Measurements from ENCODE around the gene TMEM242.
A peak's percentile ranks its signal among the peaks of the same experiment; 100 is the strongest.
"Not testable (repeated sequence)": the region's sequence is repeated elsewhere in the genome, so short reads cannot be mapped to it uniquely, and the experiment has no call there.

TMEM242 gene

GRCh38 chr6:157323255-157323965 is at the start of gene TMEM242:
TSS of gene TMEM242 (minus strand) at chr6:157323519. CDS start at chr6:157323499, 20 bp downstream.
- peak; percentile 92 for DNase-seq (ENCODE audit: low read depth)

DNA sequence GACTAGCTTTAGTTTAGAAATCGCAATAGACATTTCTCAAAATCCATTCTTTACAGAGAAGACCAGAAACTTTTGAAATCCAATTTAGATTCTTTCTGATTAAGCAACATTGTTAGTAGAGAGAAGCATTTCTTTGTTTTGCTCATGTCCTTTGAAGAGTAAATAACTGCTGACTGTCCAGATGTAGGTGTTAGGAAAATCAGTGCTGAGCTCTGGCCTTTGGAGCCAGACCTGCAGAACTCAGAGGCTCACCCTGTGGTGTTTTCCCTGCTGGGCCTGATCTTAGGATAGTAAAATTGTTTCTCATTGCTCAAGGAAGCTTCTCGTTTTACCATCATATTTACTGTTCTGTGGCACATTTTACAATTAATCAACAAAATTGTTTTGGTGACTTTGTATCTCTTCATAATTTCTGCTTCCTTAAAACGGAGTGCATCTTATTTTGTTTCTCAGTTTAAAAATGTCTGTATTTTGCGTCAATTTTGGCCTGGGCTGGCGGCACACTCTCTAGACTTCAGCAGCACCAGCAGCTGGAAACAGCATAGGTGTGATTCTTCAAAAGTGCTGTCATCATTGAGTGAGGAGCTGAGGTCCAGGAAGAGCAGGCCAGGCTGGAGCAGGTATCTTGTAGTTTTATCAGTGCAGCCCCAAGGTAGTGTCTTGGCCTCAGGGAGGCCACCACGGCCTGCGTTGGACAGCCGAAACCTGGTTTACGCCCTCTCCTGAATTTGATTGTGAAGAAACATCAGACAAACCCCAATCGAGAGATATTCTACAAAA is 49.4 kb upstream of the TMEM242 start:
- no peak for DNase-seq (ENCODE audit: low read depth)

- DNase-seq (ENCODE audit: low read depth), result no peak
These were observed 47.4 kb upstream of the TMEM242 start for GRCh38 chr6:157370755-157371154.

DNA sequence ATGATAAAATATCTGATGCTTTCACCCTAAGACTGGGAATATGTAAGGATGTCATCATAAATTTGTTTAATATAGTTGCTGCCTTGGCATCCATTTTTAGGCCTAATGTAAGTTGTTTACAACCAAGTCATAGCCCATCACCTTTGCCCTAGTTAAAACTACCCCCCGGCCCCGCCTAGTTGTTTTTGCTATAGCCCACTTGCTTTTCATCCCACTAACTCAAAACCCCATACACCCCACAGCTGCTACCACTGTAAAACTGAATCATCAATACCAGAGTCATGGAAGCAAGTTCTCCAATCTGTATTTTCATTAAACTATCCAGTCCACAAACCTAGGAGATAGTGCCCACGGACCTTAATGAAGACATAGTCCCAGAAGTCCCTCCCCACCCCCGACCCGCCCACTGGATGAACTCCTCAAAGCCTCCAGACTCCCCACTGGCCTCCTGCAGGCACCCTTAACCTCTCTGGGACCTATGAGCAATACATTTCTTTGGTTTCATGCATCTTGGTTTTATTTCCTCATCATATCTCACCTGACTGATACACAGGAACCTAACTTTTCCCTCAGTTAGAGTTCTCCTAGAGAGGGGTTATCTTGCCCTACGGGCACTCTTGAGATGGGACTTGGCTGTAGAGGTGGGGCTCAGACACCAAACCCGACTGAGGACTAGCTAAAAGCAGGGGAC is 45.2 kb upstream of the TMEM242 start:
- no peak for DNase-seq (ENCODE audit: low read depth)

GRCh38 chr6:157366648-157367047 is 43.3 kb upstream of the TMEM242 start:
- DNase-seq (ENCODE audit: low read depth), result no peak

GRCh38 chr6:157364705-157365104 is 41.4 kb upstream of the TMEM242 start:
- peak; percentile 19 for DNase-seq (ENCODE audit: low read depth)

DNA sequence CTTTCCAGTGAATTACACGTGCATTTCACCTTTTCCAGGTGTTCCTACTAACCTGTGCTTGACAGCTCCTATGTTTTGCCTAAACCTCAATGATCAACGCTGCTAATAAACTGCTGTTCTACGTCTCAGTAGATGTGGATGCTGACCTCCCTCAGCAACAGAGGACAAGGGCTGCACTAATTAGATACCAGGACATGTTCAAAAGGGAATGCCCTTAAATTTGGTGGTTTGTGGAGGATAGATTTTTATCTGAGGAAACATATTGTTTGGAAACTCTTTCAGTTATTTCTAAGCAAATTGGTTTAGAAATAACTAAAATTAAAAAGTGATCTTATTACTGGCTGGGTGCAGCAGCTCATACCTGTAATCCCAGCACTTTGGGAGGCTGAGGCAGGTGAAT is 38.6 kb upstream of the TMEM242 start:
- no peak for DNase-seq (ENCODE audit: low read depth)

- DNase-seq (ENCODE audit: low read depth), result no peak
These were observed 35.0 kb upstream of the TMEM242 start for GRCh38 chr6:157358287-157358686.

GRCh38 chr6:157346373-157346772 is 23.1 kb upstream of the TMEM242 start:
- no peak for DNase-seq (ENCODE audit: low read depth)

DNA sequence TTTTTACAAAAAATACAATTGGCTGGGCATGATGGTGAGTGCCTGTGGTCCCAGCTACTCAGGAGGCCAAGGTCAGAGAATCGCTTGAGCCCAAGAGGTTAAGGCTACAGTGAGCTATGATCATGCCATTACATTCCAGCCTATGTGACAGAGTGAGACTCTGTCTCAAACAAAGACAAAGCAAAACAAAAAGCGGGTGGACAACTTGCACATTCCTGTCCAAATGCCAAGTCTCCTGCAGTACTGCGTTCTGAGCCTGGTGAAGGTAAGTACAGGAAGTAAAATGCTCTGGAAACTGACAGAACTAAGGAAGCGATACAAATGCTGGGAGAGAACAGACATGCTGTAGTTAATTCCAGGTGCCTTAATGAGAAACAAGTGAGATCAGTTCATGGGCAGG is 20.4 kb upstream of the TMEM242 start:
- DNase-seq (ENCODE audit: low read depth), result no peak

DNA sequence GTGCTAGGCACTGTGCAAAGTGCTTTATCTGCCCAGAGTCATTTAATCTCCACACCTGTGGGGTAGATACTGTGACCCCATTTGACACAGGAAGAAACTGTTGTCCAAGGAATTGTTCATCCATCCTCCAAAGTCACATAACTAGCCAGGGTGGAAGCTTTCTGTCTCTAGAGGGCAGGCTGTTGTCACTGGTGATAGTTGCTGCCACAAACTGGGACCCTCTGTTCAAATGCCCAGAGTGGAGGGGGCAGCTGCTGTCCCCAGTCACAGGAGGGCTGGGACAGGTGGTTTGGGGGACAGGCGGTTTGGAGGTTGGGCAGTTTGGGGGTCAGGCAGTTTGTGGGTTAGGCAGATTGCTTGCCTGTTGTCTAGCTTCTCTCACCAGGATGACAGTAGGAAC is 16.1 kb upstream of the TMEM242 start:
- no peak for DNase-seq (ENCODE audit: low read depth)

DNA sequence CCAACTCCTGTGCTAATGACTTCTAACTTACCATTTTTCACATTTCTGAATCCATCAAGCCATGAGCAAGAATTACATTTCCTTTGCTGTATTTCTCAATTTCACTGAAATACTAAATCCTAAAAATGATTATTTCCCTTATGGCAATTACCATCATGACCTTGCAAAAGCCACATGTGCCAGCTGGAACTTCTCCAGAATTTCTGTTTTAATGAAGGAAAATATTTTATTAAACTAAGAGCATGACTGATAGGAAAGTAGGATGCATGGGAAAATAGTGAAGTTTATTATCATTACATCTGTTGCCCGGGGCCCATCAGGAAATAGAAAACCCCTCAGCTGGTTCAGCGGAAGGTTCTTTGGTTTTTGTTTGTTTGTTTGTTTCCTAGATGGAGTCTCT is 14.4 kb upstream of the TMEM242 start:
- DNase-seq (ENCODE audit: low read depth), result no peak

DNA sequence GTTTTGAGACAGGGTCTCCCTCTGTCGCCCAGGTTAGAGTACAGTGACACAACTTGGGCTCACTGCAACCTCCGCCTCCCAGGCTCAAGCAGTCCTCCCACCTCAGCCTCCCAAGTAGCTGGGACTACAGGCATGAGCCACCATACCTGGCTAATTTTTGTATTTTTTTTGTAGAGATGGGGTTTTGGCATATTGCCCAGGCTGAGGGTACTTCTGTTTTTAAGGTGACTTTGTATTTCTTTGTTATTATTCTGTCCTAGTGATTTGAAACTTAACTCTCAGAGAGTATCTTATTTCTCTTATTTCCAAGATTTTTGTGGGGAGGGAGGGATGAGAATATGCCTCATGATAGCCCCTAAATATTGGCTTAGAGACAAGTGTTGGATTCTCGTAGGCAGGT is 14.0 kb upstream of the TMEM242 start:
- not testable (repeated sequence) for DNase-seq (ENCODE audit: low read depth)

DNA sequence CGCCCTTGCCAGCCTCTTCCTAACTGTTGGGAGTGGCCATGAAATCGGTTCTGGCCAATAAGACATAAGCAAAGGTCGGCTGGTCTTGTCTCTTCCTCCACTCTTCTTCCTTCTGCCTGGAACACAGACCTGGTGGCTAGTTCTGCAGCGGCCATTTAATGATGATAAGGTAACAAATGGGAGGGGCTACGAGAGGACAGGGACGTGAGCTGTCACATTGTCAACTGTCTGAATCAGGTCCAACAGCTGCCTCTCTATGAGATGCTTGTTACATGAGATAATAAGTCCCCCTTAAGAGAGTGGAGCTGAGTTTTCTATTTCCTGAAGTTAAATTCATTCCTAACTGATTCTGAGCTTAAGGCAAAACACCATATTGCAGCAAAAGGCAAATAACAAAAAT is 12.5 kb upstream of the TMEM242 start:
- no peak for DNase-seq (ENCODE audit: low read depth)

DNA sequence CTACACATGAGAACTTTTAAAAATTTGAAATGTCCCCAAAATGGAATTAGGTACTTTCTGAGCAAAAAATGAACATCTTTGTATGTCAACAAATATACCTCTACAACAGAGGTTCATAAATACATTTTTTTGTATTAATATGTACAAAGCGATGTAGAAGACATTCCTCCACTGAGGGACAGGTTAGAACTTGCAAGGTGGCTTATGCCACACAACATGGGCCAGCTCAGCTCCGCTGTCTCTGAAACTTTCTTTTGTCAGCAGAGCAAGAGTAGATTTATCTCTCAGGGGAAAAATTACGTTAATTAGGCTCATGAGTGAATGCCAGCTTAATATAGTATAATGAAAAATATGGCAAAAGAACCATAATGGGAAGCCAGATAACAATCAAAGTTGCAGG is 10.6 kb upstream of the TMEM242 start:
- no peak for DNase-seq (ENCODE audit: low read depth)

GRCh38 chr6:157333537-157333936 is 10.2 kb upstream of the TMEM242 start:
- DNase-seq (ENCODE audit: low read depth), result no peak

DNA sequence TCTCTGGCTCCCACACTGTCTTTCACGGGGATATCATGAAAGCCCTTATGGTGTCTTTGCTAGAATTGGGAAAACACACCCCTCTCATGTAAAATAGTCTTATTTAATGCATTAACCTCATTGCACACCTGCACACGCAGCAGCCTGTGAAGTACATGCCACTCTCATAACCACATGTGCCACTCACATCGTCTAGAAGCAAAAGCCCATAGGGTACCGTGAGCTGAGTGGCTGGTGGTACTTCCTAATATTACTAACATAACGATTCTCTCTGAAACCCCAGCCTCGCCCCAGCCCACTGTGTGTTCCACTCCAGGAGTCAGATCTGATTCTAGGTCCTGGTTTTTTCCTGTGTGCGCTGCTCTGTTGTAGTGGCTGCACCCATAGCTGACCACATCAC is 9.5 kb upstream of the TMEM242 start:
- DNase-seq (ENCODE audit: low read depth), result no peak

GRCh38 chr6:157330831-157331230 is 7.5 kb upstream of the TMEM242 start:
- no peak for DNase-seq (ENCODE audit: low read depth)

GRCh38 chr6:157329829-157330228 is 6.5 kb upstream of the TMEM242 start:
- DNase-seq (ENCODE audit: low read depth), result peak; percentile 27

DNA sequence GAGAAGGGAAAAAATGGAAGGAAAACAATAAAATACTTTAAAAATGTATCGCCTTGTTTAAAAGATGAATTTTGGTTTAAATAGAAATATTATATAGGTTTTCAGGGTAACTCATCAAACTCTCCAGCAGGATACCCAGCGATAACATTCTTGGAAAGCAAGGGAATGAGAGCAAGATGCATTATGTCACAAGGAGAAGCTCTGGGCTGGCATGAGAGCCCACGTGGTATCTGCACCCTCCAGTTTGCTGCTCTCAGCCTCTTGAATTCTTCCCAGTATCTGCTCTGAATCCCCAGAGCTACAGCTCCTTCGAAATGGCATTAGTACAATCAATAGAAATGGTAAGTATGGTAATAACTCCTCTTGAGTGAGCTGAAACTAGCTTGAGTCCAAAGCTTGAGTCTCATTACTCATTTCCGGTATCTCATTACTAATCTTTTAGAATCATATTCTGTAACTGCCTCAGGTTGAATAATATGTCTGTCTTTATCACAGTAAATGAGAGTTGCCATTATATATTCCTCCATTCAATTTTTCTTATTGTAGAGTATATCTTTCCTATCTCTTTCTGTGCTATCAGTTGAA is 4.9 kb upstream of the TMEM242 start:
- no peak for DNase-seq (ENCODE audit: low read depth)

GRCh38 chr6:157326979-157327378 is 3.7 kb upstream of the TMEM242 start:
- peak; percentile 49 for DNase-seq (ENCODE audit: low read depth)

DNA sequence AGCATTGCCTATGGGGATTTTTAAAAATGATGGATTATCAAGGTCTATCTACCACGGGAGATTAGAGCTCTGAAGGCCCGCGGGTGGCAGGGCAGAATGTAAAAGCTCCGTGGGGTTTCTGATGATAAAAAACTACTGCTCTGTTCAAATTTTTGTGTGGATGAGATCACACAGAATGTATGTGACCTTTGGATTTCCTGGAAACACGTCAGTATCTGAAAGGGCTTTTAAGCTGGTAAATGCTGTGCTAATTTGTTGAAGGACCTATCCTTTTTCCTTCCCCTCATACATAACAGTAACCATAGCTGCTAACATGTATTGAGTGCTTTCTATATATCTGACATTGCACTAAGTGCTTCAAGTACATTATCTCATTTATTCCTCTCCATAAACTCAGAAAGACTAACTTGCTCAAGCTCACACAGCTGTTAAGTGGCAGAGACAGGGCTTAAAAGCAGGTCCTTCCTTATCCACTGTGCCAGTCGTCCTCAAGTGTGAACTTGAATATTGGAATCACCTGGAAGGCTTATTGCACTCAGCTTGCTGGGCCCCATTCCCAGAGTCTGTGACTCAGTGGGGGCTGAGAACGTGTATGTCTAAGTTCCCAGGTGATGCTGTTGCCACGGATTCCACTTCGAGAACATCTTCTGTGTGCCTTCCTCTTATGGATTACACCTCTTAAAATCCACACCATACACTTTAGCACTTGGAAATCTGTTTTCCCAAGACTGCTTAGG is 1.9 kb upstream of the TMEM242 start:
- DNase-seq (ENCODE audit: low read depth), result no peak

All from amniotic epithelial cell (primary cell).